Stimulated activated CD4-positive, alpha-beta T cell treated with anti-CD3 and anti-CD28 coated beads, Interleukin-12 subunit alpha, Interleukin-12 subunit beta, amount 100 ng/mL, for 4 hours (primary cell): ENCODE data around the gene FAM200C.
"Not testable (repeated sequence)": the region's sequence is repeated elsewhere in the genome, so short reads cannot be mapped to it uniquely, and the experiment has no call there.

Experiments used
- DNase-seq: peaks from one replicate; pipeline ENCODE4 v3.0.0-alpha.2; 2020

Gene FAM200C

GRCh38 chr5:160399402-160400353 lies at the start of gene FAM200C:
FAM200C (minus strand) TSS chr5:160400054; CDS start chr5:160395490, 4,564 bp downstream.
- DNase-seq, result peak; percentile 58

GRCh38 chr5:160449458-160449857 lies 49.6 kb upstream of the FAM200C start:
- no peak for DNase-seq

GRCh38 chr5:160448886-160449285 lies 49.0 kb upstream of the FAM200C start:
- DNase-seq, result no peak

- DNase-seq, result no peak
Observed at GRCh38 chr5:160445751-160446150, 45.9 kb upstream of the FAM200C start.

GRCh38 chr5:160445132-160445531 lies 45.3 kb upstream of the FAM200C start:
- no peak for DNase-seq

GRCh38 chr5:160444407-160444806 lies 44.6 kb upstream of the FAM200C start:
- DNase-seq, result no peak

- DNase-seq, result no peak
Observed at GRCh38 chr5:160442824-160443431, 43.1 kb upstream of the FAM200C start.

GRCh38 chr5:160441311-160441781 lies 41.5 kb upstream of the FAM200C start:
- no peak for DNase-seq

GRCh38 chr5:160439205-160439600 lies 39.3 kb upstream of the FAM200C start:
- peak; percentile 90 for DNase-seq

GRCh38 chr5:160438316-160439204 lies 38.7 kb upstream of the FAM200C start:
- peak; percentile 36 for DNase-seq

- no peak for DNase-seq
Observed at GRCh38 chr5:160437271-160437670, 37.4 kb upstream of the FAM200C start.

- not testable (repeated sequence) for DNase-seq
Observed at GRCh38 chr5:160436661-160437060, 36.8 kb upstream of the FAM200C start.

- DNase-seq, result no peak
Observed at GRCh38 chr5:160436017-160436416, 36.2 kb upstream of the FAM200C start.

GRCh38 chr5:160435532-160435931 lies 35.7 kb upstream of the FAM200C start:
- DNase-seq, result no peak

GRCh38 chr5:160434022-160434531 lies 34.2 kb upstream of the FAM200C start:
- DNase-seq, result no peak

GRCh38 chr5:160432787-160433186 lies 32.9 kb upstream of the FAM200C start:
- DNase-seq, result no peak

GRCh38 chr5:160432196-160432595 lies 32.3 kb upstream of the FAM200C start:
- DNase-seq, result no peak

- no peak for DNase-seq
Observed at GRCh38 chr5:160427607-160428006, 27.8 kb upstream of the FAM200C start.

GRCh38 chr5:160423099-160423498 lies 23.2 kb upstream of the FAM200C start:
- no peak for DNase-seq

- peak; percentile 90 for DNase-seq
Observed at GRCh38 chr5:160421625-160422258, 21.9 kb upstream of the FAM200C start, which contains the start of gene PTTG1. PTTG1 (plus strand) TSS chr5:160421855; CDS start chr5:160422313, 458 bp downstream.

GRCh38 chr5:160420331-160420610 lies 20.4 kb upstream of the FAM200C start:
- no peak for DNase-seq
